Kidney epithelial cell (primary cell): ENCODE data around the gene P4HA2. TPM values are rescaled to one million over a fixed set of nuclear protein-coding genes. Genes with fewer than 3 reads are reported as not detected.
A peak's percentile ranks its signal among the peaks of the same experiment; 100 is the strongest.

Experiments
- DNase-seq: peaks from one replicate; pipeline ENCODE4 v3.0.0-alpha.2; 2010; ENCODE audit warnings: low read depth
- H3K27me3 ChIP-seq: 2 replicates; pipeline ENCODE4 v1.6.0; 2011; ENCODE audit warnings: low read length; ENCODE audit not compliant: control insufficient read depth, insufficient read depth
- H3K36me3 ChIP-seq: 2 replicates; pipeline ENCODE4 v1.5.1; 2011; ENCODE audit warnings: low read length; ENCODE audit not compliant: control insufficient read depth, insufficient read depth
- H3K4me3 ChIP-seq: 2 replicates; pipeline ENCODE4 v1.5.1; 2011; ENCODE audit warnings: low read depth, mild to moderate bottlenecking, control low read depth, low read length
- CTCF ChIP-seq: IDR thresholded peaks from 2 replicates; pipeline ENCODE4 v1.5.1; 2011; ENCODE audit warnings: mild to moderate bottlenecking, moderate library complexity, low read length, control low read depth, inconsistent platforms; ENCODE audit not compliant: insufficient read depth, poor library complexity, severe bottlenecking
- total RNA-seq: library from RNA; depleted of rRNA; stranded (reverse); fragments of >200 nt; gene quantifications from 2 replicates; pipeline ENCODE4 v1.2.3, GENCODE V29; 2015

P4HA2 gene
- total RNA-seq, 1 donor from 2014 or later: 77.5 TPM

GRCh38 chr5:132272311-132273210 lies 44.9 kb upstream of the P4HA2 start:
- Histone ChIP-seq H3K36me3 (peaks cover 2% of the 10 kb centered on the region), H3K4me3 (no peak overlapping the region), H3K27me3 (no peaks in the 10 kb centered on the region)
- TF ChIP-seq CTCF: peak; percentile 83
- no peak for DNase-seq

DNA sequence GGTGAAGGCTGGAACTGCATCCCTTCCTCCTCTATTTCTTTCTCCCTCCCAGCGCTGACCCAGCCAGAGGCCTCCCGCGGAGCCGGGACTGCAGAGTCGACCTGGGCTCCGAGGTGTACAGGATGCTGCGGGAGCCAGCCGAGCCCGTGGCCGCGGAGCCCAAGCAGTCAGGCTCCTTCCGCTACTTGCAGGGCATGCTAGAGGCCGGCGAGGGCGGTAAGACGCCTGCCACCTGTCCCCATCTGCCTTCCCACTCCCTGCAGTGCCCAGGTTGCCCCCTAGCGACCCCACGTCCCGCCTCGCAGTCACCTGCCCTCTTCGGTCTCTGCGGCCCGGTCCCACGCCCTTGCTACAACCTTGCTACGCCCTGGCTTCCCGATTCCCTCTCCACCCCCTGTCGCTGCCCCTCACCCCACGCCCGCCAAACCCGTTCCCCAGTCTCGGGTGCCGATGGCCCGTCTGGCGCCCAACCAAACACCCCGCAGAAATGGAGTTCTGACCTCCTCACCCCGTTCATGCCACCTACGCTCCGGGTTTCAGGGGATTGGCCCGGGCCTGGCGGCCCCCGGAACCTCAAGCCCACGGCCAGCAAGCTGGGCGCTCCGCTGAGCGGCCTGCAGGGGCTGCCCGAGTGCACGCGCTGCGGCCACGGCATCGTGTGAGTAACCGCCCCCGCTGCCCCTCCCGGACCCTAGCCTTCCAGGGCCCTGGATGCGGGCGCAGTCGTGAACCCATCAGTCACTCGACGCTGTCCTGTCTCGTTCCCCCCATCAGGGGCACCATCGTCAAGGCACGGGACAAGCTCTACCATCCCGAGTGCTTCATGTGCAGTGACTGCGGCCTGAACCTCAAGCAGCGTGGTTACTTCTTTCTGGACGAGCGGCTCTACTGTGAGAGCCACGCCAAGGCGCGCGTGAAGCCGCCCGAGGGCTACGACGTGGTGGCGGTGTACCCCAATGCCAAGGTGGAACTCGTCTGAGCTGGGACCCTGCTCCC lies 43.9 kb upstream of the P4HA2 start:
- H3K27me3 ChIP-seq: no peaks in the 10 kb centered on the region
- H3K4me3 ChIP-seq: no peak overlapping the region
- TF ChIP-seq CTCF: no peak
- DNase-seq: no peak
- H3K36me3 ChIP-seq: peaks cover 5% of the 10 kb centered on the region

GRCh38 chr5:132270706-132271105 lies 43.1 kb upstream of the P4HA2 start:
- no peak for DNase-seq
- H3K36me3 ChIP-seq: peaks cover 6% of the 10 kb centered on the region
- no peak for TF ChIP-seq CTCF
- no peak overlapping the region for H3K4me3 ChIP-seq
- H3K27me3 ChIP-seq: no peaks in the 10 kb centered on the region

GRCh38 chr5:132270335-132270665 lies 42.6 kb upstream of the P4HA2 start:
- Histone ChIP-seq H3K4me3 (no peak overlapping the region), H3K36me3 (peaks cover 6% of the 10 kb centered on the region), H3K27me3 (no peaks in the 10 kb centered on the region)
- no peak for DNase-seq
- TF ChIP-seq CTCF: no peak

GRCh38 chr5:132269635-132270334 lies 42.1 kb upstream of the P4HA2 start:
- no peak for TF ChIP-seq CTCF
- peaks cover 8% of the 10 kb centered on the region for H3K36me3 ChIP-seq
- no peak overlapping the region for H3K4me3 ChIP-seq
- DNase-seq: no peak
- H3K27me3 ChIP-seq: no peaks in the 10 kb centered on the region
